ENCODE results near the gene BLTP1.

BLTP1 gene

DNA sequence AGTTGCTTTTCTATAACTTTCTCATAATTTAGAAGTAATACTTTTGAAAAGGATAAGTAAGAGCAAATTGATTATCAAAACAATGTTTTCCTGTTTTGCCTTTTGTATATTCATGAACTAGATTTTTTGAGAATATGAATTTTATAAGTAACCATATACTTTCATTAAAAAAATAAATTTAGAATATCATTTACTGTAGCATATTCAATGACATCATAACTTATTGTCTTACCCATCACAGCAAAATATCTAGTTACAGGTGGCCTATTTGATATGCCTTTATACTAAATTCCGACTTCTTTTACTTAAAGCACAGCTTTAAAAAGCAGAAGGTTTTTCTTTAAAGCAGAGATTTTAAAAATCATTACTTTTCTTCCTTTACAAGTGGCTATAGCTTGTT, 20.1 kb downstream of the BLTP1 start:
- DNase-seq, result no peak

- DNase-seq, result no peak
Measured at GRCh38 chr4:122178961-122179360, 26.8 kb downstream of the BLTP1 start.

- DNase-seq, result peak; percentile 36
Measured at GRCh38 chr4:122195718-122196117, 43.6 kb downstream of the BLTP1 start.

Data from activated CD4-positive, alpha-beta T cell treated with anti-CD3 and anti-CD28 coated beads, Interleukin-2, Interleukin-6, amounts not matched to agents 100 ng/mL and 50 ng/mL, durations not matched to agents 16 hours and 8 hours (primary cell).